Gastrocnemius medialis (tissue), 4 donors: ENCODE data around the gene TRAPPC11.

Experiments
- CTCF ChIP-seq, 5 experiments: fragments of 450-650 bp in 3 of 5; fragments of 200-600 bp in 2 of 5; sonication (generic) in 2 of 5; IDR thresholded peaks in 4 of 5; conservative IDR thresholded peaks in 1 of 5; 1 replicate in 4 of 5; 2 replicates in 1 of 5; pipeline ENCODE4 v1.5.1; 2016 to 2019; ENCODE audit warnings: antibody characterized with exemption in 5 of 5, mild to moderate bottlenecking in 3 of 5, moderate library complexity in 3 of 5
- POLR2A ChIP-seq, 2 donors: fragments of 450-650 bp; IDR thresholded peaks; one replicate each; pipeline ENCODE4 v1.6.1; 2017; ENCODE audit warnings: antibody characterized with exemption in 2 of 2, mild to moderate bottlenecking in 2 of 2, moderate library complexity in 2 of 2

DNA sequence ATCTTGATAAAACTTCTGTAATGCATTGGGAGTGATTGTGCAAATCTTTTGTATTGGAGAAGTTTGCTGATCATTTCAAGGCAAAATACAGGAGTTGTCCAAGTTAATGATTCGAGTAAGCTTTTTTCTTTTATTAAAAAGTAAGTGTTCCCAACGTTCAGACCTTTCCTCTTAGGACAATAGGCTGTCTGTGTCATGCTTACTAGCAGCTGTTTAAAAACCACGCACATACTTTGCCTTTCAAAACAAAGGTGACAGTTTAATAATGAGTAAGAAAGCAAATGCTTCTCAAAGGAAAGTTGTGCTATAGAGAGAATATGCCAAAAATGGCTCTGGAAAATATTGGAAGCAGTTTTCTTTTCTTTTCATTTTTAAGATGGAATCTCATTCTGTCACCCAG lies 11.2 kb downstream of the TRAPPC11 start:
- TF ChIP-seq CTCF (IDR thresholded peaks at IDR 0.05 in 4 of 5, conservative IDR thresholded peaks at IDR 0.05 in 1 of 5), result no peak
- TF ChIP-seq POLR2A (IDR thresholded peaks at IDR 0.05), result no peak
